ENCODE measurements around the gene ZNF492. TPM values are rescaled to one million over a fixed set of nuclear protein-coding genes. Genes with fewer than 3 reads are reported as not detected.

The ZNF492 gene
- total and polyA plus RNA-seq, 9 of the 15 experiments (the other 6 are each of a cell fraction or from before 2014, with no cell fraction given) = 0.01 to 0.22 (median 0.08) TPM; not detected in 1

DNA sequence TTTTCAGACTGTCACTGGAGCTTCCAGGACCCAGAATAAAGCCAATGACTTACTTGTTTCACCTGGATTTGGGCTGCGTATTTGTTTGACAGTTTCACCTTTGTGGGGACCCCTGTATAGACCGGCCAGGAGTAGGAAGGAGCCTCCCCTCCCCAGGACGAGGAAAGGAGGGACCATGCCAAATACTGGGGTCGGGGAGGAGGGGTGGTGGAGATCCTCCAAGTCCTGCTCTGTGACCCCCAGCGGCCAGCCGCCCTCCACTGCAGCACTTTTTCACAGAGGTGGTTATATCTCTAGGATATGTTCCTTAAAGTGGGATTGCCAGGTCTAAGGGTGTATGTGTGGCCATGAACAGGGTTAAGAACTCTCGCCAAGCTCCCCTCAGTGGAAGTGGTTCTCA is 25.7 kb upstream of the ZNF492 start (continued):
- TF ChIP-seq, protein P1, sequence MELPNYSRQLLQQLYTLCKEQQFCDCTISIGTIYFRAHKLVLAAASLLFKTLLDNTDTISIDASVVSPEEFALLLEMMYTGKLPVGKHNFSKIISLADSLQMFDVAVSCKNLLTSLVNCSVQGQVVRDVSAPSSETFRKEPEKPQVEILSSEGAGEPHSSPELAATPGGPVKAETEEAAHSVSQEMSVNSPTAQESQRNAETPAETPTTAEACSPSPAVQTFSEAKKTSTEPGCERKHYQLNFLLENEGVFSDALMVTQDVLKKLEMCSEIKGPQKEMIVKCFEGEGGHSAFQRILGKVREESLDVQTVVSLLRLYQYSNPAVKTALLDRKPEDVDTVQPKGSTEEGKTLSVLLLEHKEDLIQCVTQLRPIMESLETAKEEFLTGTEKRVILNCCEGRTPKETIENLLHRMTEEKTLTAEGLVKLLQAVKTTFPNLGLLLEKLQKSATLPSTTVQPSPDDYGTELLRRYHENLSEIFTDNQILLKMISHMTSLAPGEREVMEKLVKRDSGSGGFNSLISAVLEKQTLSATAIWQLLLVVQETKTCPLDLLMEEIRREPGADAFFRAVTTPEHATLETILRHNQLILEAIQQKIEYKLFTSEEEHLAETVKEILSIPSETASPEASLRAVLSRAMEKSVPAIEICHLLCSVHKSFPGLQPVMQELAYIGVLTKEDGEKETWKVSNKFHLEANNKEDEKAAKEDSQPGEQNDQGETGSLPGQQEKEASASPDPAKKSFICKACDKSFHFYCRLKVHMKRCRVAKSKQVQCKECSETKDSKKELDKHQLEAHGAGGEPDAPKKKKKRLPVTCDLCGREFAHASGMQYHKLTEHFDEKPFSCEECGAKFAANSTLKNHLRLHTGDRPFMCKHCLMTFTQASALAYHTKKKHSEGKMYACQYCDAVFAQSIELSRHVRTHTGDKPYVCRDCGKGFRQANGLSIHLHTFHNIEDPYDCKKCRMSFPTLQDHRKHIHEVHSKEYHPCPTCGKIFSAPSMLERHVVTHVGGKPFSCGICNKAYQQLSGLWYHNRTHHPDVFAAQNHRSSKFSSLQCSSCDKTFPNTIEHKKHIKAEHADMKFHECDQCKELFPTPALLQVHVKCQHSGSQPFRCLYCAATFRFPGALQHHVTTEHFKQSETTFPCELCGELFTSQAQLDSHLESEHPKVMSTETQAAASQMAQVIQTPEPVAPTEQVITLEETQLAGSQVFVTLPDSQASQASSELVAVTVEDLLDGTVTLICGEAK (IDR thresholded peaks at IDR 0.05) = no peak
- TF ChIP-seq, protein P1 (CRISPR knock-in tag; IDR thresholded peaks at IDR 0.05) = no peak
- TF ChIP-seq ZNF830 (CRISPR knock-in tag; IDR thresholded peaks at IDR 0.05) = no peak
- no peak for TF ChIP-seq ZNF282 (CRISPR knock-in tag; IDR thresholded peaks at IDR 0.05)

Data from K562 (cell line).